GM21737 (cell line): ENCODE measurements around the gene OR5K3.

Experiments used
- ATAC-seq: cut with Tn5 transposase; IDR thresholded peaks from one replicate; pipeline ENCODE4 v1.9.1; 2021; ENCODE audit warnings: mild to moderate bottlenecking, moderate library complexity; ENCODE audit not compliant: unreplicated experiment

Gene OR5K3

GRCh38 chr3:98432575-98432974 is 42.1 kb downstream of the OR5K3 start:
- no peak for ATAC-seq

- ATAC-seq, result no peak
Measured at GRCh38 chr3:98433764-98434163, 43.3 kb downstream of the OR5K3 start.

GRCh38 chr3:98434412-98434811 is 43.9 kb downstream of the OR5K3 start:
- ATAC-seq, result no peak

- ATAC-seq, result no peak
Measured at GRCh38 chr3:98440283-98440682, 49.8 kb downstream of the OR5K3 start.
